ENCODE data around the gene FAIM2. TPM values are rescaled to one million over a fixed set of nuclear protein-coding genes. Genes with fewer than 3 reads are reported as not detected.
"Not testable (repeated sequence)": the region's sequence is repeated elsewhere in the genome, so short reads cannot be mapped to it uniquely, and the experiment has no call there.

The FAIM2 gene
- total RNA-seq, 1 experiment from 2014 or later = 0.09 TPM

GRCh38 chr12:49881415-49882247 is 22.1 kb downstream of the FAIM2 start:
- Histone ChIP-seq H3K36me3 (ENCODE audit: control insufficient read depth, insufficient read depth, low read length) (no peaks in the 10 kb centered on the region), H3K9me3 (no peaks in the 10 kb centered on the region), H3K27me3 (replicated peaks; ENCODE audit: control insufficient read depth, insufficient read depth, low read length) (no peaks in the 10 kb centered on the region), H3K4me1 (no peaks in the 10 kb centered on the region), H3K4me3 (ENCODE audit: low read depth, low read length) (no peak overlapping the region)
- no peak for DNase-seq
- CTCF ChIA-PET = no interaction called here
- peaks cover 7% of the 10 kb centered on the region for H3K36me3 Mint-ChIP-seq (ENCODE audit: insufficient read depth, unreplicated experiment)
- POLR2A ChIA-PET = no interaction called here
- H3K4me3 Mint-ChIP-seq (ENCODE audit: unreplicated experiment) = no peak overlapping the region
- no TSS peak for BruUV-seq (replicated peaks)
- H3K27ac Mint-ChIP-seq (ENCODE audit: unreplicated experiment) = no peak overlapping the region
- H3K27me3 Mint-ChIP-seq (ENCODE audit: insufficient read depth, unreplicated experiment) = no peaks in the 10 kb centered on the region
- H3K4me1 Mint-ChIP-seq (ENCODE audit: low read depth, unreplicated experiment) = no peaks in the 10 kb centered on the region
- peaks cover 36% of the 10 kb centered on the region for H3K9me3 Mint-ChIP-seq (ENCODE audit: unreplicated experiment)
- intact Hi-C loops (cut with micrococcal nuclease; ENCODE audit: unreplicated experiment) = no loop called here
- no peak for TF ChIP-seq CTCF (IDR thresholded peaks at IDR 0.05; ENCODE audit: insufficient read depth in 1 of 2, low read depth in 1 of 2, low read length in 1 of 2, severe bottlenecking in 1 of 2, unreplicated experiment in 1 of 2)

GRCh38 chr12:49880756-49881414 is 22.8 kb downstream of the FAIM2 start:
- H3K36me3 ChIP-seq (ENCODE audit: control insufficient read depth, insufficient read depth, low read length) = no peaks in the 10 kb centered on the region
- H3K4me1 ChIP-seq = no peaks in the 10 kb centered on the region
- peaks cover 36% of the 10 kb centered on the region for H3K9me3 Mint-ChIP-seq (ENCODE audit: unreplicated experiment)
- no peaks in the 10 kb centered on the region for H3K4me1 Mint-ChIP-seq (ENCODE audit: low read depth, unreplicated experiment)
- peaks cover 7% of the 10 kb centered on the region for H3K36me3 Mint-ChIP-seq (ENCODE audit: insufficient read depth, unreplicated experiment)
- ChIA-PET POLR2A (interaction anchor here (0.5 kb wide), 1 partner anchor 52 kb away, joined by 9 read pairs; no protein-coding TSS in a partner anchor), CTCF (no interaction called here)
- H3K9me3 ChIP-seq = no peaks in the 10 kb centered on the region
- no peak for DNase-seq
- no peak overlapping the region for H3K27ac Mint-ChIP-seq (ENCODE audit: unreplicated experiment)
- BruUV-seq (replicated peaks) = no TSS peak
- no peak overlapping the region for H3K4me3 ChIP-seq (ENCODE audit: low read depth, low read length)
- intact Hi-C loops (cut with micrococcal nuclease; ENCODE audit: unreplicated experiment) = no loop called here
- H3K27me3 ChIP-seq (replicated peaks; ENCODE audit: control insufficient read depth, insufficient read depth, low read length) = no peaks in the 10 kb centered on the region
- no peak for TF ChIP-seq CTCF (IDR thresholded peaks at IDR 0.05; ENCODE audit: insufficient read depth in 1 of 2, low read depth in 1 of 2, low read length in 1 of 2, severe bottlenecking in 1 of 2, unreplicated experiment in 1 of 2)
- H3K4me3 Mint-ChIP-seq (ENCODE audit: unreplicated experiment) = no peak overlapping the region
- H3K27me3 Mint-ChIP-seq (ENCODE audit: insufficient read depth, unreplicated experiment) = no peaks in the 10 kb centered on the region

- H3K4me1 Mint-ChIP-seq (ENCODE audit: low read depth, unreplicated experiment); H3K4me1 ChIP-seq; POLR2A ChIA-PET; H3K27me3 ChIP-seq (replicated peaks; ENCODE audit: control insufficient read depth, insufficient read depth, low read length); H3K27me3 Mint-ChIP-seq (ENCODE audit: insufficient read depth, unreplicated experiment); DNase-seq; CTCF ChIA-PET; H3K4me3 ChIP-seq (ENCODE audit: low read depth, low read length); H3K36me3 ChIP-seq (ENCODE audit: control insufficient read depth, insufficient read depth, low read length); BruUV-seq (replicated peaks); intact Hi-C loops (cut with micrococcal nuclease; ENCODE audit: unreplicated experiment); H3K27ac Mint-ChIP-seq (ENCODE audit: unreplicated experiment); H3K36me3 Mint-ChIP-seq (ENCODE audit: insufficient read depth, unreplicated experiment); H3K9me3 ChIP-seq; H3K4me3 Mint-ChIP-seq (ENCODE audit: unreplicated experiment): not testable (repeated sequence)
- H3K9me3 Mint-ChIP-seq (ENCODE audit: unreplicated experiment) = peaks cover 36% of the 10 kb centered on the region
Observed at GRCh38 chr12:49879065-49879464, 24.6 kb downstream of the FAIM2 start.

Measured in Caco-2 (cell line).